Measurements from ENCODE around the gene ERCC6L.
"Not testable (repeated sequence)": the region's sequence is repeated elsewhere in the genome, so short reads cannot be mapped to it uniquely, and the experiment has no call there.

The ERCC6L gene

GRCh38 chrX:72253686-72254085, 14.9 kb upstream of the ERCC6L start:
- no peak for DNase-seq (ENCODE audit: low spot score)

DNA sequence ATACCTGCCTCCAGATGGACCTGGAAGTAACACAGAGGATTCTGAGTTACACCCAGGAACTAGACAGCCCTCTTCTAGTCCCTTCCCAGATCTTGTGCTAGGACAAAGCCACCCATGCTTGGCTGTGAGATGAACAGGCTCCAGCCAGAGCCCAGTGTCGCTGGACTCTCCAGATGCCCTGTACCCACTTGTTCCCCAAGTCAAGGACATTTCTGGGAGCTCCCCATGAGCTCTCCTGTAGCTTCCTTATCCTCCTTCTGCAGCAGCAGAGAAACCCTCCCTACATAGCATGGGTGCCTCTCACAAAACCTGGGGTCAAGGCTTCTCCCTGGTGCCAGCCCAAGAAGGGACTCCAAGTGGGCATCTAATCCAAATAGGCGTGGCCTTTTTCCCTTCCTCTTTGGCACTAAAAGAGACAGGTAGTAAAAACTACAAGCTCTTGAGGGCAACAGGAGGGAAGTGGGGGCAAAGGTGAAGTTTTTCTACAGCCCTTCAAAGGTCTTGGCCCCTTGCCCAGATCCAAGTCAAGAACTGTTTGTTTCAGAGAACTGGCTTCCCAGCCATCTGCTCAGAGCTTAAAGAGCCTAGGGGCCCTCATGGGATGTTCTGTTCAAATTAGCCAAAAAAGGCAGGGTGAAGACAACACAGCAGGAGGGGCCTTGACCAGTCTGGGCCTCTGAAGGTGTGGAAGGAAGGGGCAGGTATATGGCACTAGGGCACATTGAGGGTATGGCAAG, 8.5 kb upstream of the ERCC6L start:
- DNase-seq (ENCODE audit: low spot score), result no peak

- peak; percentile 38 for DNase-seq (ENCODE audit: low spot score)
These were observed 6.7 kb upstream of the ERCC6L start for GRCh38 chrX:72245461-72246089.

DNA sequence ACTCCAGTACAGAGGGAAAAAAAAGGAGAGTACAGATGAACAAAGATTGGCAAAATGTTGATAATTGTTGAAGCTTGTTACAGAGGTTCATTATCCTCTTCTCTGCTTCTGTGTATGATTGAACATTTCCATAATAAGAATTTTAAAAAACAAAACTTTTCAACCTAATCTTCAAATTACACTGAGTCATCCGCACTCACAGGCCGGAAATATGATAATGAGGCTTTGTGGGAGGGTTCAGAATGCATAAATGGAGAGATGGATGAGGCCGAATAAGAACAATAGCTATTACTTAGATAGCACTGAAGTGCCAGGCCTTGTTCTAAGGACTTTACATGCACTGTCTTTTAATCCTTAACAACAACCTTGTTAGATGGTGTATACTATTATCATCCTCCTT, 4.6 kb upstream of the ERCC6L start:
- no peak for DNase-seq (ENCODE audit: low spot score)

DNA sequence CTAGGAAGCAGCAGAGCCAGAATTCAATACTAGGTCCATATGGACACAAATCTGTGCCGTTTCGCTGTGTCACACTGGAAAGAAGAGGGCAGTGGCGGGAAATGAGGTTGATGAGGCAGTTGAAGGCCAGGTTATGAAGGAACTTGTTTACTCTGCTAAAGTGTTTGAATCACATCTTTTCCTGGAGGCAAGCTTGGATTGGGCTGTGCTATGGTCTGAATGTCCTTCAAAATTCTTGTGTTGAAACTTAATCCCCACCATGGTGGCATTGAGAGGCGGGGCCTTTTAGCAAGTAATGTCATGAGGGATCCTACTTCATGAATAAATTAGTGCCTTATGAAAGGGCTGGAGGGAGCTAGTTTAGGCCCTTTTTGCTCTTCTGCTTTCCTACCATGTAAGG, 2.1 kb upstream of the ERCC6L start:
- DNase-seq (ENCODE audit: low spot score), result no peak

DNA sequence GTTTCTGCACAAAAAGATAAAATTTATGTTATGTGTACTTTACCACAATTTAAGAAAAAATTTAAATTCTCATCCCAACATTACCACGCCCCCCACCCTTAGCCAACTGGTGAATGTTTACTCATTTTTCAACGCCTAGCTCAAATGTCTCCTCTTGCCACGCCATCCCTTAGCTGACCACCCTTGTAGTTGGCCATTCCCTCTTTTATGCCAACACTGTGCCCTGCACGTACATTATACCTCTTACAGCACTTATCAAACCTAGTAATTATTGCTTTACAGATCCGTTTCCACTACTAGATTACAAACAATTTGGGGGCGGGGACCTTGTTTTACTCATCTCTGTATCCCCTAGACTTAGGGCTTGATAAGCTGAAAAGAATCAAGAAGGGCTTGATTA, 644 bp downstream of the ERCC6L start:
- no peak for DNase-seq (ENCODE audit: low spot score)

DNA sequence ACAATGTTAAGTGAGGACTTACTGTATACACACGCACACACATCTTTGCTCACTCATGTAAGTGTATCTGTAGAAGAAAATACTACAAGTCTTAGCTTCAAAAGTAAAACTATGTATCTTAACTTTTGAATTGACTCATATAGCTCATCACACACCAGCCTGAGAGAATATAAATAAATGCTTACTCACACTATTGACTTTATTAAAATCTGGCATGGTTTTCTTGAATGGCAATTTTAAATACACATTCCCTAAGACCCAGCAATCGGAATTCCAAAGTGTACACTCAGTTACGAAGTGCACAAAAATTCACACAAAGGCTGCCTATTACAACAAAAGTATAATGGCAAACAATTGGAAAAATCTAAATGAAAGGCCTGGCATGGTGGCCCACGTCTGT, 2.0 kb downstream of the ERCC6L start:
- DNase-seq (ENCODE audit: low spot score), result no peak

DNA sequence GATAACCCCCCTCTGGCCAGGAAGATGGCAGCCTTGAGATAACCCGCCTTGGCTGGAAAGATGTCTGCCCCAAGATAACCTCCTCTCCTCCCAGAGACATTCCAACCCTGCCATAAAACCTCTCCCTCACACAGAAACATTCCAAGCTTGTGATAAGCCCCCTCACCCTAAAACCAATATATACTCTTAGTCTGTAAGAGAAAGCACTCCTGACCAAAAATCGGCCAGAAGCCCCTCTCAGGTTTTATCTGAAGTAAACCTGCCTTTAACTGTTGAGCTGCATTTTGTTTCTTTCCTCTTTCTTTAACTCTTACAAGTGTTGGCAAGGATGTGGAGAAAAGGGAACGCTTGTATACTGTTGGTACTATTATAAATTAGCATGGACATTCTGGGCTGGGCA, 8.5 kb downstream of the ERCC6L start:
- no peak for DNase-seq (ENCODE audit: low spot score)

DNA sequence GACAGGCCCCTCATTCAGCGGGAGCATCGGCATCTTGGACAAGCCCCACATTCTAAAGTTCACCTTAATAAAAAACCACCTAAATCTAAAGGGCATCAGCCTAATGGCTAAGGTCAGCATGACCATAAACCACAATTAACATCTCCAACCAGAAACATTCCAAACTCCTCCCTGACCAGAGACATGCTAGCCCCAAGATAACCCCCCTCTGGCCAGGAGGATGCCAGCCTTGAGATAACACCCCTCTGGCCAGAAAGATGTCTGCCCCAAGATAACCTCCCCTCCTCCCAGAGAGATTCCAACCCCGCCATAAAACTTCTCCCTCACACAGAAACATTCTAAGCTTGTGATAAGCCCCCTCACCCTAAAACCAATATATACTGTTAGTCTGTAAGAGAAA, 18.5 kb downstream of the ERCC6L start:
- DNase-seq (ENCODE audit: low spot score), result not testable (repeated sequence)

- DNase-seq (ENCODE audit: low spot score), result no peak
These were observed 21.9 kb downstream of the ERCC6L start for GRCh38 chrX:72216973-72217372.

- no peak for DNase-seq (ENCODE audit: low spot score)
These were observed 30.6 kb downstream of the ERCC6L start for GRCh38 chrX:72208126-72208800.

- DNase-seq (ENCODE audit: low spot score), result no peak
These were observed 31.5 kb downstream of the ERCC6L start for GRCh38 chrX:72207366-72207765.

GRCh38 chrX:72205706-72206105, 33.1 kb downstream of the ERCC6L start:
- DNase-seq (ENCODE audit: low spot score), result no peak

GRCh38 chrX:72203421-72203820, 35.4 kb downstream of the ERCC6L start:
- DNase-seq (ENCODE audit: low spot score), result no peak

DNA sequence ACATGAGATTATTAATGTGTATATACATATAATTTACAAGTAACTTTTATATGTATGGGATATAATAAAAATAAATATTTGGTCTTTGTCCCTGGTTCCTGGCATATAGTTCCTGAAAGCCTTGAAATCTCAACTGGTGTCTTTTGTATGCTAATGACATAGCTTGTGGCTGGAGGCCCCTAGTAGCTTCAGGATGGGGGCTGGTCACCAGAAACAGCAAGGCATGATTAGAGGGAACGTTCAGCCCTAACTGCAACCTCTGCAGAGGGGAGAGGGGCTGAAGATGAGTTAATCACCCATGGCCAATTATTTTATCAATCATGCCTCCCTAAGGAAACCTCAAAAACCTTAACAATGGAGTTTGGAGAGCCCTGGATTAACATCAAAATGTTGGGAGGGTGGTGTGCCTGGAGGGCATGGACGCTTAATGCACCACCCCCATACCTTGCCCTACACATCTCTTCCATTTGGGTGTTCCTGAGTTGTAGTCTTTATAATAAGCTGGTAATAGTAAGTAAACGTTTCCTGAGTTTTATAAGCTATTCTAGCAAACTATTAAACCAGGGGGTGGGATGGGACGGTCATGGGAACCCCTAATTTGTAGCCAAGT, 35.9 kb downstream of the ERCC6L start:
- no peak for DNase-seq (ENCODE audit: low spot score)

DNA sequence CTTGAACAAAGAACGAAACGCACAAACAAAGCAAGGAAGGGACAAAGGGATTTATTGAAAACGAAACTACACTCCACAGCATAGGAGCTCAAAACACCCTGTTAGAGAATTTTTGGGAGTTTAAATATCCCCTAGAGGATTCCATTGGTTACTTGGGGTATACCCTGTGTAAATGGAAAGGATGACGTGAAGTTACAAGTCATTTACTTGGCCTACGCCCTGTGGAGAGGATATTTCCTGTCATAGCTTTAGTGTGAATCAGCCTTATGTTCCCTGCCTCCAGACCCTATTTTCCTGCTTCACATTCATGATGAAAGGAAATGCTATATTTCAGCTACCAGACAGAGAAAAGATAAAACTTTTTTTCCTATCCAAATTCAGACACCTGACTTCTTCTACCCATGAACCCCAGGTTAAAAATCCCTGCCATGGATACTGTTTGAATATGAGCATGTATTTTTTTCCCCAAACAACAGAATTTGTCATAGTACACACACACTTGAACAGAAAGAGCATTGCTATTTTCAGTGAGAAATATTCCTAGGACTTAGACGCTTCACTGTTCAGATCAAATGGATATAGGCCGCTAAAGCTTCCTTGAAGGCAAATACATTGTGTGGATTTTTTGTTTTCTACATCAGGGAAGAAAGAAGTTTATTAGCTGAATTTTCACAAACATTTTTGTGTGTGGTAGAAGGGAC, 36.8 kb downstream of the ERCC6L start:
- no peak for DNase-seq (ENCODE audit: low spot score)

GRCh38 chrX:72182924-72183323, 55.9 kb downstream of the ERCC6L start:
- DNase-seq (ENCODE audit: low spot score), result no peak

- peak; percentile 92 for DNase-seq (ENCODE audit: low spot score)
These were observed 57.4 kb downstream of the ERCC6L start, which contains the start of gene PIN4 for GRCh38 chrX:72181178-72182125. Gene PIN4 (plus strand): TSS chrX:72181757. CDS start chrX:72181786, 29 bp downstream.

DNA sequence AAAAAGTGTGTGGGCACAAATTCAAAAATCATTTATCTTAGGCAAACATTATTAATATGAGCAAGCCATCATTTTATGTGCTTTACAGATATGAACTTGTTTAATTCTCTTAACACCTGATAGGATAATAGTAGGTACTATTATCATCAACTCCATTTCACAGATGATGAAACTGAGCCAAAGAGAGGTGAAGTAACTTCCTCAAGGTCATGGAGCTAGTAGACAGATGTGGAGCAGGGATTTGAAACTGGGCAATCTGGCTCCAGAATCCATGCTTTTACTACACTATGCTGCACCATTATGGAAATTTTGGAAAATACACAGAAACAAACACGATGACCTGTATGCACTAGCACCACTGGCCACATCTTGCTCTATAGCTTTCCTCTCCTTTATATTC, 58.3 kb downstream of the ERCC6L start:
- DNase-seq (ENCODE audit: low spot score), result no peak

GRCh38 chrX:72176981-72177380, 61.8 kb downstream of the ERCC6L start:
- DNase-seq (ENCODE audit: low spot score), result no peak

- DNase-seq (ENCODE audit: low spot score), result not testable (repeated sequence)
These were observed 62.5 kb downstream of the ERCC6L start for GRCh38 chrX:72176289-72176688.
